HepG2 (cell line): ENCODE measurements around the gene SLC16A3. TPM values are rescaled to one million over a fixed set of nuclear protein-coding genes. Genes with fewer than 3 reads are reported as not detected.
A peak's percentile ranks its signal among the peaks of the same experiment; 100 is the strongest.

ENCODE experiments used
- BHLHE40 ChIP-seq: IDR thresholded peaks from 2 replicates; pipeline ENCODE4 v1.6.1; 2011; ENCODE audit warnings: low read length, improper control_type of control experiment
- CBX1 ChIP-seq: IDR thresholded peaks from one replicate; pipeline ENCODE4 v1.6.1; 2016; ENCODE audit warnings: antibody characterized with exemption, low read depth
- HOXA7 ChIP-seq: sonication (generic); formaldehyde crosslinking; IDR thresholded peaks from 2 replicates; pipeline ENCODE4 v1.8.1; 2022; ENCODE audit warnings: mild to moderate bottlenecking, missing genetic modification reagents, moderate library complexity
- IRF2 ChIP-seq: IDR thresholded peaks from 2 replicates; pipeline ENCODE4 v1.6.1; 2018; ENCODE audit warnings: missing genetic modification reagents, missing compliant biosample characterization
- ISX ChIP-seq: sonication (generic); formaldehyde crosslinking; conservative IDR thresholded peaks from 2 replicates; pipeline ENCODE4 v1.5.0; 2020; ENCODE audit warnings: missing genetic modification reagents
- MAFF ChIP-seq: IDR thresholded peaks from 2 replicates; pipeline ENCODE4 v1.6.1; 2011; ENCODE audit warnings: low read depth, low read length, improper control_type of control experiment
- MBNL3 ChIP-seq: fragments of 250-450 bp; sonication (Bioruptor Pico); conservative IDR thresholded peaks from 2 replicates; pipeline ENCODE4 v1.8.0; 2022; ENCODE audit warnings: mild to moderate bottlenecking, inconsistent platforms
- MIER3 ChIP-seq: IDR thresholded peaks from 2 replicates; pipeline ENCODE4 v1.6.1; 2016; ENCODE audit warnings: missing compliant biosample characterization, borderline replicate concordance
- MXD4 ChIP-seq: IDR thresholded peaks from 2 replicates; pipeline ENCODE4 v1.6.1; 2016; ENCODE audit warnings: mild to moderate bottlenecking, missing biosample characterization, missing genetic modification reagents
- NFIB ChIP-seq: sonication (generic); formaldehyde crosslinking; IDR thresholded peaks from 2 replicates; pipeline ENCODE4 v1.9.0; 2021; ENCODE audit warnings: missing genetic modification reagents, mild to moderate bottlenecking, borderline replicate concordance
- SMARCC2 ChIP-seq: fragments of 450-650 bp; IDR thresholded peaks from 2 replicates; pipeline ENCODE4 v1.6.1; 2017; ENCODE audit warnings: antibody characterized with exemption, mild to moderate bottlenecking
- SNRNP70 ChIP-seq: fragments of 200-400 bp; formaldehyde crosslinking; IDR thresholded peaks from 2 replicates; pipeline ENCODE4 v1.6.1; 2017; ENCODE audit warnings: mild to moderate bottlenecking, low read depth, low read length, moderate library complexity
- SOX5 ChIP-seq: IDR thresholded peaks from 2 replicates; pipeline ENCODE4 v1.6.1; 2016; ENCODE audit warnings: borderline replicate concordance
- THYN1 ChIP-seq: sonication (generic); formaldehyde crosslinking; IDR thresholded peaks from 2 replicates; pipeline ENCODE4 v1.8.1; 2023; ENCODE audit warnings: low read depth, mild to moderate bottlenecking, moderate library complexity, missing genetic modification reagents, borderline replicate concordance
- ZEB1 ChIP-seq: IDR thresholded peaks from 2 replicates; pipeline ENCODE4 v1.6.1; 2012; ENCODE audit warnings: mild to moderate bottlenecking, low read depth, inconsistent platforms; ENCODE audit not compliant: insufficient replicate concordance
- ZNF570 ChIP-seq: sonication (generic); formaldehyde crosslinking; IDR thresholded peaks from 2 replicates; pipeline ENCODE4 v1.4.0; 2020; ENCODE audit warnings: mild to moderate bottlenecking, missing genetic modification reagents, borderline replicate concordance
- ZNF7 ChIP-seq: IDR thresholded peaks from 2 replicates; pipeline ENCODE4 v1.6.1; 2016; ENCODE audit warnings: missing biosample characterization, missing genetic modification reagents
- polyA plus RNA-seq, 8 experiments: library from polyadenylated mRNA; depleted of rRNA in 3 of 8; stranded (reverse) in 7 of 8; unstranded in 1 of 8; fragments of >200 nt; fragmentation: Illumina TruSeq in 4 of 8; extraction: Trizol in 4 of 8; gene quantifications; 2 replicates each; pipeline versions ENCODE4 v1.2.1 to v1.2.3, GENCODE V29; 2011 to 2016; ENCODE audit warnings: low read depth in 4 of 8, missing spikeins in 1 of 8, mixed read lengths in 1 of 8; ENCODE audit not compliant: insufficient read depth in 1 of 8
- total RNA-seq, 5 experiments: library from RNA; depleted of rRNA; stranded (reverse); fragments of >200 nt; fragmentation: Illumina TruSeq; extraction: Trizol; gene quantifications; 2 replicates each; pipeline ENCODE4 v1.2.3, GENCODE V29; 2016; ENCODE audit warnings: low read depth in 1 of 5
- TF ChIP-seq, protein P1 (sequence below): sonication (generic); formaldehyde crosslinking; IDR thresholded peaks from 2 replicates; pipeline ENCODE4 v1.5.0; 2020; ENCODE audit warnings: mild to moderate bottlenecking, missing genetic modification reagents
- TF ChIP-seq, protein P2 (sequence below): sonication (generic); formaldehyde crosslinking; IDR thresholded peaks from 2 replicates; pipeline ENCODE4 v1.8.0; 2022; ENCODE audit warnings: mild to moderate bottlenecking, missing genetic modification reagents, moderate library complexity
- TF ChIP-seq, protein P3 (sequence below): IDR thresholded peaks from 2 replicates; pipeline ENCODE4 v1.6.1; 2016; ENCODE audit warnings: missing biosample characterization, missing genetic modification reagents, low read depth
- TF ChIP-seq, protein P4 (sequence below): sonication (generic); formaldehyde crosslinking; IDR thresholded peaks from 2 replicates; pipeline ENCODE4 v1.5.1; 2020; ENCODE audit warnings: mild to moderate bottlenecking, moderate library complexity, missing genetic modification reagents
- TF ChIP-seq, protein P5 (sequence below): sonication (generic); formaldehyde crosslinking; IDR thresholded peaks from 2 replicates; pipeline ENCODE4 v1.8.1; 2023; ENCODE audit warnings: mild to moderate bottlenecking, missing genetic modification reagents, borderline replicate concordance

SLC16A3 gene
- total and polyA plus RNA-seq, 2 of the 13 experiments (the other 11 are each of a cell fraction or from before 2014, with no cell fraction given) = 242 to 349 TPM

DNA sequence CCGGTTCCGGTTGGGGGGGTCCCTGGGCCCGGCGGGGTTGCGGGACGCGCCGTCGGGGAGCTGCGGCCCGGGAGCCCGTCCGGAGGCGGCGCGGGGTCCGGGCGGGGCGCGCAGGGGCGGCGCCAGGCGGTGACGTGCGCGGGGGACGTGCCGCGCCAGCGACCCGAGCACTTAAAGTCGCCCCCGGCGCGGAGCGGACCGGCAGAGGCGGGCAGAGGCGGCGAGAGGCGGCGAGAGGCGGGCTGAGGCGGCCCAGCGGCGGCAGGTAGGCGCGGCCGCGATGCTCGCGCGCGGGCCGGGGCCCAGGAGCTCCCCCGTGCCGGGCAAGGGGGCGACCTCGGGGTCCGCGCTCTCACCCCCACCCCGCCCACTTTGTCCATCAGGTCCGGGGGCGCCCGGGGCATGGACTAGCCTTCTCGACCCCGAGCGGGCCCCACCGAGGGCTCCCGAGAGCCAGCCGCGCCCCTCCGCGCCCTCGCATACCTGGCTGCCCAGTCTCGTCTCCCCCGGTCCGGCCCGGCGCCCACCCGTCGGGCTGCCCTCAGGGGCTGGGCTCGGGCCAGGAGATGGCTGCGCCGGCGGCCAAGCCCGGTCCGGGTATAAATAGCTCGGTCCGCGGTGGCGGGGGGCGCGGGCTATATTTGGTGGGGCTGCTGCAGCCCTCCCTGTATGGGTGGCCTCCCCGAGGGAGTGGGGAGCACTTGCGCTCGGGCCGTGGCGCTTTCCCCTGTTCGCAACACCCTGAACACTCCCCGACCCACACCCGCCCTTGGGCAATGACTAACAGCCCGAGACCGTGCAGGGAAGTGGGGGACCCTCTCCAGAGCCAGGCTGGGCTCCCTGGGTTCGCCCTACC lies at the start of gene SLC16A3 (continued):
- no peak for TF ChIP-seq ZNF570
- TF ChIP-seq HOXA7 (CRISPR knock-in tag) = no peak
- TF ChIP-seq THYN1 = no peak
- 0 out of 2 replicates have a peak, but pooled peaks have one; percentile 34 for TF ChIP-seq ISX (CRISPR knock-in tag)
- TF ChIP-seq SOX5 (CRISPR knock-in tag) = no peak
- TF ChIP-seq, protein P1, sequence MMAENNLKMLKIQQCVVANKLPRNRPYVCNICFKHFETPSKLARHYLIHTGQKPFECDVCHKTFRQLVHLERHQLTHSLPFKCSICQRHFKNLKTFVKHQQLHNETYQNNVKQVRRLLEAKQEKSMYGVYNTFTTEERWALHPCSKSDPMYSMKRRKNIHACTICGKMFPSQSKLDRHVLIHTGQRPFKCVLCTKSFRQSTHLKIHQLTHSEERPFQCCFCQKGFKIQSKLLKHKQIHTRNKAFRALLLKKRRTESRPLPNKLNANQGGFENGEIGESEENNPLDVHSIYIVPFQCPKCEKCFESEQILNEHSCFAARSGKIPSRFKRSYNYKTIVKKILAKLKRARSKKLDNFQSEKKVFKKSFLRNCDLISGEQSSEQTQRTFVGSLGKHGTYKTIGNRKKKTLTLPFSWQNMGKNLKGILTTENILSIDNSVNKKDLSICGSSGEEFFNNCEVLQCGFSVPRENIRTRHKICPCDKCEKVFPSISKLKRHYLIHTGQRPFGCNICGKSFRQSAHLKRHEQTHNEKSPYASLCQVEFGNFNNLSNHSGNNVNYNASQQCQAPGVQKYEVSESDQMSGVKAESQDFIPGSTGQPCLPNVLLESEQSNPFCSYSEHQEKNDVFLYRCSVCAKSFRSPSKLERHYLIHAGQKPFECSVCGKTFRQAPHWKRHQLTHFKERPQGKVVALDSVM (CRISPR knock-in tag) = peak; percentile 9; the same call in 1 of the 2 replicates
- TF ChIP-seq MAFF = no peak
- no peak for TF ChIP-seq BHLHE40
- TF ChIP-seq SMARCC2 = no peak
- no peak for TF ChIP-seq MIER3 (CRISPR knock-in tag)
- no peak for TF ChIP-seq IRF2 (CRISPR knock-in tag)
- no peak; the same call in 1 of the 2 replicates for TF ChIP-seq MXD4 (CRISPR knock-in tag)
- TF ChIP-seq CBX1 = no peak
- no peak for TF ChIP-seq ZEB1
- TF ChIP-seq, protein P2, sequence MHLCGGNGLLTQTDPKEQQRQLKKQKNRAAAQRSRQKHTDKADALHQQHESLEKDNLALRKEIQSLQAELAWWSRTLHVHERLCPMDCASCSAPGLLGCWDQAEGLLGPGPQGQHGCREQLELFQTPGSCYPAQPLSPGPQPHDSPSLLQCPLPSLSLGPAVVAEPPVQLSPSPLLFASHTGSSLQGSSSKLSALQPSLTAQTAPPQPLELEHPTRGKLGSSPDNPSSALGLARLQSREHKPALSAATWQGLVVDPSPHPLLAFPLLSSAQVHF (CRISPR knock-in tag) = no peak
- TF ChIP-seq SNRNP70 = no peak
- no peak for TF ChIP-seq MBNL3
- TF ChIP-seq, protein P3, sequence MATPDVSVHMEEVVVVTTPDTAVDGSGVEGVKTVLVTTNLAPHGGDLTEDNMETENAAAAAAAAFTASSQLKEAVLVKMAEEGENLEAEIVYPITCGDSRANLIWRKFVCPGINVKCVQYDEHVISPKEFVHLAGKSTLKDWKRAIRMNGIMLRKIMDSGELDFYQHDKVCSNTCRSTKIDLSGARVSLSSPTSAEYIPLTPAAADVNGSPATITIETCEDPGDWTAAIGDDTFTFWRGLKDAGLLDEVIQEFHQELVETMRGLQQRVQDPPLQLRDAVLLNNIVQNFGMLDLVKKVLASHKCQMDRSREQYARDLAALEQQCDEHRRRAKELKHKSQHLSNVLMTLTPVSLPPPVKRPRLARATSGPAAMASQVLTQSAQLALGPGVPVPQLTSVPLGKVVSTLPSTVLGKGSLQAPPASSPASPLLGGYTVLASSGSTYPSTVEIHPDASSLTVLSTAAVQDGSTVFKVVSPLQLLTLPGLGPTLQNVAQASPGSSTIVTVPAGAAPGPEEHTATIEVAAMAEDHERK (CRISPR knock-in tag) = no peak
- TF ChIP-seq, protein P4, sequence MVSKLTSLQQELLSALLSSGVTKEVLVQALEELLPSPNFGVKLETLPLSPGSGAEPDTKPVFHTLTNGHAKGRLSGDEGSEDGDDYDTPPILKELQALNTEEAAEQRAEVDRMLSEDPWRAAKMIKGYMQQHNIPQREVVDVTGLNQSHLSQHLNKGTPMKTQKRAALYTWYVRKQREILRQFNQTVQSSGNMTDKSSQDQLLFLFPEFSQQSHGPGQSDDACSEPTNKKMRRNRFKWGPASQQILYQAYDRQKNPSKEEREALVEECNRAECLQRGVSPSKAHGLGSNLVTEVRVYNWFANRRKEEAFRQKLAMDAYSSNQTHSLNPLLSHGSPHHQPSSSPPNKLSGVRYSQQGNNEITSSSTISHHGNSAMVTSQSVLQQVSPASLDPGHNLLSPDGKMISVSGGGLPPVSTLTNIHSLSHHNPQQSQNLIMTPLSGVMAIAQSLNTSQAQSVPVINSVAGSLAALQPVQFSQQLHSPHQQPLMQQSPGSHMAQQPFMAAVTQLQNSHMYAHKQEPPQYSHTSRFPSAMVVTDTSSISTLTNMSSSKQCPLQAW (CRISPR knock-in tag) = no peak
- no peak for TF ChIP-seq NFIB (CRISPR knock-in tag)
- TF ChIP-seq, protein P5, sequence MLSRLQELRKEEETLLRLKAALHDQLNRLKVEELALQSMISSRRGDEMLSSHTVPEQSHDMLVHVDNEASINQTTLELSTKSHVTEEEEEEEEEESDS (CRISPR knock-in tag) = no peak
- TF ChIP-seq ZNF7 (CRISPR knock-in tag) = no peak
